DMS53 (cell line): ENCODE data around the gene ENDOV.
A peak's percentile ranks its signal among the peaks of the same experiment; 100 is the strongest.

Source experiments
- DNase-seq: peaks from one replicate; lab custom pipeline; 2025; lab: John Stamatoyannopoulos, UW

ENDOV gene

GRCh38 chr17:80468242-80468641 is 53.3 kb downstream of the ENDOV start:
- DNase-seq: no peak

DNA sequence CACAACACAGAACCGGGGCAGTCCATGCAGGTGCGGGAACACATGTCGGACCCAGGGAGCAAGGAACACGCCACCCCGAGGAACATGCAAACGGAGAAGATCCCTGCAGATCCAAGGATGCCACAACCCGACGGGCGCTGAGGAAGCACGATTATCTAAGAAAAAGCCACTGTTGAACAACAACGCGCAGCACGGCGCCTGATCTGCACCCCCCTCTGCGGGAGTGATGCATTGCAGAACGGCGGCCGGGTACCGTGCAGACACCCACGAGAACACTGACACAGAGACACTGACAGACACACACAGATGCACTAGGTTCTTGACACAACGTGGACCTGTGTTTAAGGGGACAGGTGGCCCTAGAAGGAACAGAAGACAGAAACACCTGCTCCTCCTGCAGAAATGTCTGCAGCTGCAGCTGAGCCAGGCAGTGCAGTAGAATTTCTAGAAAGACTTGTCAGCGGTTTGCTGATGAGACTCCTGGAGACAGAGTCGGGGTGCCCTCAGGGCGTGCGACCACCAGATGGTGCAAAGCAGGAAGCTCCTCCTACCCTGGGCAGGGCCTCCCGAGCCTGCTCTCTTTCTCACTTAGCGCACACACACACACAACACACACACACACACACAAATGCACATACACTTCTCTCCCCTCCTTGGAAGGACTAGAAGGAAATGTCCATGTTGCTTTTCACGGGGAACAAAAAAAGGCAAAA is 54.0 kb downstream of the ENDOV start:
- peak; percentile 36 for DNase-seq

- DNase-seq: no peak
Observed at GRCh38 chr17:80469667-80470066, 54.7 kb downstream of the ENDOV start.

- no peak for DNase-seq
Observed at GRCh38 chr17:80470603-80471002, 55.6 kb downstream of the ENDOV start.

GRCh38 chr17:80471922-80472321 is 57.0 kb downstream of the ENDOV start:
- DNase-seq: no peak

DNA sequence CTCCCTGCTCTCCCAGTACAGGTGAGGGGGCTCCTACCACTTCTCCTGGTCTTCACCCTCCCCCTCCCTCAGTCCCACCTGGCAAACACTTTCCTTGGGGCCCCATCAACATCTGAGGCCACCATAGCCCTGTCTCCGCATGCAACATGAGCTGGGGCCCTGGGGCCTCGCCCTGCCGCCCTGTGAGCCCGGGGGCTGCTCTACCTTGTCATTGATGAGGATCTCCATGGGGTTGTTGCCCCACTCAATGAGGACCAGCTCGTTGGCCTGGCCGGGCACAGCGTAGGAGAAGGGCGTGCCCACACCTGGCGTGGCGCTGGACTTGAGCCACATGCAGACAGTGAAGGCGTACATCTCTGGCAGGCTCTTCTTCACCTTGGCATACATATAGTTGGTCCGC is 58.0 kb downstream of the ENDOV start:
- no peak for DNase-seq

DNA sequence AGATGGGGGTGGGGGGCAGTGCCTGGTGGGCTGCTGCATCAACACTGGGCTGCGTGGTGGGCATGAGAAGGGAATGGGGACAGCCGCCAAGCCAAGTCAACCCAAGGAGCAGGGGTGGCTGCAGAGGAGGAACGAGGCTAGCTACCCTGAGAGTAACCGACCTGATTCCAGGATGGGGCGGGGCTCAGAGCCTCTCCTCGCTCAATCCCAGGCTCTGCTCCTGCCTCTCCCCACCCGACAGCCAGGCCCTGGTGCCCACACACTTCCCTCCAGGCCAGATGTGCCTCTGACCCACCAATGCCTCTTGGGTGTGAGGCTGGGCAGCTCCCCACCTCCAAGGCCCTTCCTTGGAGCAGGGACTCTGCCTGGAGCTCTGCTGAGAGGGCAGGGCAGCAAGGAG is 58.7 kb downstream of the ENDOV start:
- no peak for DNase-seq

DNA sequence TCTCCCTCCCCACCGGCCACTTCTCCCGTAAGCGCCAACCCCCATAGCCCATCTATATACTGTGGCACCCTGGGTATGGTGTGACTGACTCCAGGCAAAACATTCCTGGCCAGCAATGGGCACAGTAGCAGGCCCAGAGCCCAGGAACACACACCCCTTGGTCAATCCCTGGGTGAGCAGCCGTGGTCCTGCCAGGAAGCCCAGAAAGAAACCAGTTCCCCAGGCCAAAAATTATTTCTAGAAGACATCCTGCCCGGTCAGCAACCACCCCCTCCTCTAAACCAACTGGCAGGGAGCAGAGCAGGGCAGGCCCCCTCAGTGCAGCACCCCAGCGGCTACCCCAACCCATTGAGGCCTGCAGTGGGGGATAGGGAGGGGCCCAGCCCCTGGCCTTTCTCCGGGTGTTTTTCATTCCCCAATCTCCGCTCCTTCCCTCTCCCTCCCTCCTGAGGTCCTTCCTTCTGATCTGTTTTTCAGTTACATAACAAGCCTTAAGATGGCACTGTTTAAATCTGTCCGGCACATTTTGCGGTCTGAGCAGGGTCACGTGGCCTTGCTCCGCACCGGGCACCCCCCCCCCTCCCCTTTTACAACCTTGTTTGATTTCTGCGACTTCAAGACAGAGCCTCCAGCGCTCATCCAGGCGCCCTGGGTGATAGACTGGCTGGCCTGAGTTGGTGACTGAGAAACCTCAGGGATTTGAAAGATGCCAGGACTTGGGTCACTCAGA is 59.4 kb downstream of the ENDOV start:
- peak; percentile 73 for DNase-seq

- DNase-seq: peak; percentile 68
Observed at GRCh38 chr17:80474961-80475909, 60.3 kb downstream of the ENDOV start.

GRCh38 chr17:80475910-80476876 is 61.2 kb downstream of the ENDOV start, which contains the start of gene NPTX1:
TSS of gene NPTX1 (minus strand) at chr17:80476607. CDS start at chr17:80476446, 161 bp downstream.
- peak; percentile 84 for DNase-seq

DNA sequence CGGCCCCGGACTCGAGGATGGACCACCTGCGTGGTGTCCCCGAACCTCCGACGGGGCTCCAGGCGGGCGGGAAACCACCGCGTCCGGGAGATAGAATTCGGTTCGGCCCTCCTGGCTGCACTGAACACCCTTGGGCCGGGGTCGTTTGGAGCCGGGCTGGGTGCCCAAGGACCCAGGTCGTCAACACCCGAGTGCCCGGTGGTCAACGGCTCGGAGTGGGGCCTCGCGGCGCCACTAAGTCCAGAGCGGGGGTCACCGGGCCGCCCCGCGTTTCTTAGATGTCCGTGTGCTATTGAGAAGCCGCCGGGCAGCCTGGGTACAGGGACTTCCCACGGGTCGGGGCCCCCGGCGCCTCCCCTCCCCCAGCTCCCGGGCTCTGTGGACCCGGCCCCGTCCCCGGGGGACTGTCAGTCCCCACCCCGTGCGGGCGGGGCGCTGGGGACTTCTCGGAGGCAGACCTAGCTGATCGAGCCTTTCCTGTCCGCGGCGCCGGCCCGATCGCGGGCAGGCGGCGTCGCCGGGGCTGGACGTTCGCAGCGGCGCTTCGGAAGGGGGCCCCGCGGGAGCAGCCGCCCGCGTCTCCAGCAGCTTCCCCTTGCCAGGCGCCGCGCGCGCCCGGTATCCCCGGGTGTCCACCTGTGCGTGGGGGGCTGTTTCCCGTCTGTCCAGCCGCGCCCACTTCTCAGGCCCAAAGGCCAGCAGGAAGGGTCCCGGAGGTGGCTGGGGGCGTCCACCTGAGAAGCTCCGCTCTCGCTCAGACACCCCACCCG is 62.1 kb downstream of the ENDOV start:
- DNase-seq: peak; percentile 85

- DNase-seq: peak; percentile 88
Observed at GRCh38 chr17:80477647-80478478, 62.9 kb downstream of the ENDOV start.

GRCh38 chr17:80478487-80479245 is 63.7 kb downstream of the ENDOV start:
- peak; percentile 58 for DNase-seq

- no peak for DNase-seq
Observed at GRCh38 chr17:80479246-80479566, 64.2 kb downstream of the ENDOV start.

- DNase-seq: no peak
Observed at GRCh38 chr17:80480248-80480647, 65.3 kb downstream of the ENDOV start.

- DNase-seq: no peak
Observed at GRCh38 chr17:80481284-80482057, 66.5 kb downstream of the ENDOV start.

GRCh38 chr17:80482058-80482318 is 67.0 kb downstream of the ENDOV start:
- no peak for DNase-seq

GRCh38 chr17:80482555-80483308 is 67.8 kb downstream of the ENDOV start:
- no peak for DNase-seq
